ENCODE measurements around the gene MMP25. TPM values are rescaled to one million over a fixed set of nuclear protein-coding genes. Genes with fewer than 3 reads are reported as not detected.
A peak's percentile ranks its signal among the peaks of the same experiment; 100 is the strongest.

The MMP25 gene
- polyA plus RNA-seq, 1 donor (not counting 4 experiments of a cell fraction or from before 2014, with no cell fraction given): 0.09 TPM

DNA sequence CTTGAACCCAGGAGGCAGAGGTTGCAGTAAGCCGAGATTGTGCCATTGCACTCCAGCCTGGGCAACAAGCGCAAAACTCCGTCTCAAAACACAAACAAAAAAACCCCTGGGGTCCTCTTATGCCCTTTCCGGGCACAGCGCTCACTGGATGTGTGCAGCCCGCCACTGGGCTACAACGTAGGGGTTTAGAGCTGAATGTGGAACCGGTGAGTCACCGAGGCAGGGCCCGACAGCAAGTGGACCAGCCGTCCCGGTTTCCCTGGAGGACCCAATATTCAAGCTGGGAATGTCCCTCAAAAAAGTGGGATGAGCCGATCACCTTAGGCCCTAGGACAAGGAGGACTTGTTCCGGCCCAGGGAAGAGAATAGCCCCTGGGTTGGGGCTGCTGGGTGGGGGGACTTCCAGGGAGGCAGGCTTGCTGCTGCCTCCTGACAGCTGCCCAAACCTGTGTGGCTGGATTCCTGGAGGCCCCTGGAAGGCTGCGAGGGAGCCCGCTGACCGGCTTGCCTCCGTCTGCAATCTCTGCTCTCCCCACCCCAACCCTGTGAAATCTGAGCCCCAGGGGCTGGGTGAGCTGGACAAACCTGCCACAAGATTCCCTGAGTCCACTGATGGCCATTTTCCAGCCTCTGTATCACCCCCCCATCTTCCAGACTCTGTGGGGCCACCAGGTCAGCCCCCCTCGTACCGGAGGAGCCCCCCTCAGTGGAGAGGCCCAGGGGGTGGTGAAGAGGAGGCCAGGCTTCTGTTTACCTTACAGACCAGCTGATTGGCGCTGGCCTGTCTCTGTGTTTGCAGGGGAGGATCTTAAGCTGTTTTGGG lies 36.6 kb upstream of the MMP25 start:
- H3K36me3 ChIP-seq (ENCODE audit: control insufficient read depth in 2 of 2, extremely low read depth in 1 of 2, insufficient read depth in 2 of 2, low read length in 2 of 2): no peaks in the 10 kb centered on the region
- H3K9me1 ChIP-seq (ENCODE audit: control insufficient read depth, extremely low read depth, insufficient read depth, low read length): no peaks in the 10 kb centered on the region
- dilution Hi-C loops (cut with MboI; ENCODE audit: extremely low pct_ligation_motif_present, low sequenced_read_pairs): no loop called here
- H3K4me2 ChIP-seq (ENCODE audit: control insufficient read depth, extremely low read depth, insufficient read depth, low read depth, low read length): peak overlapping the region; percentile 10
- H3K4me1 ChIP-seq (ENCODE audit: control insufficient read depth, extremely low read depth, insufficient read depth, low read length): peaks cover 14% of the 10 kb centered on the region
- no peaks in the 10 kb centered on the region for H3K9me3 ChIP-seq (ENCODE audit: control insufficient read depth, low read depth, low read length)
- no peak for TF ChIP-seq EZH2 (IDR thresholded peaks at IDR 0.05; ENCODE audit: low read length)
- TF ChIP-seq, protein P1, sequence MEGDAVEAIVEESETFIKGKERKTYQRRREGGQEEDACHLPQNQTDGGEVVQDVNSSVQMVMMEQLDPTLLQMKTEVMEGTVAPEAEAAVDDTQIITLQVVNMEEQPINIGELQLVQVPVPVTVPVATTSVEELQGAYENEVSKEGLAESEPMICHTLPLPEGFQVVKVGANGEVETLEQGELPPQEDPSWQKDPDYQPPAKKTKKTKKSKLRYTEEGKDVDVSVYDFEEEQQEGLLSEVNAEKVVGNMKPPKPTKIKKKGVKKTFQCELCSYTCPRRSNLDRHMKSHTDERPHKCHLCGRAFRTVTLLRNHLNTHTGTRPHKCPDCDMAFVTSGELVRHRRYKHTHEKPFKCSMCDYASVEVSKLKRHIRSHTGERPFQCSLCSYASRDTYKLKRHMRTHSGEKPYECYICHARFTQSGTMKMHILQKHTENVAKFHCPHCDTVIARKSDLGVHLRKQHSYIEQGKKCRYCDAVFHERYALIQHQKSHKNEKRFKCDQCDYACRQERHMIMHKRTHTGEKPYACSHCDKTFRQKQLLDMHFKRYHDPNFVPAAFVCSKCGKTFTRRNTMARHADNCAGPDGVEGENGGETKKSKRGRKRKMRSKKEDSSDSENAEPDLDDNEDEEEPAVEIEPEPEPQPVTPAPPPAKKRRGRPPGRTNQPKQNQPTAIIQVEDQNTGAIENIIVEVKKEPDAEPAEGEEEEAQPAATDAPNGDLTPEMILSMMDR (optimal IDR thresholded peaks at IDR 0.05 in 1 of 3, IDR thresholded peaks at IDR 0.05 in 1 of 3, conservative IDR thresholded peaks at IDR 0.05 in 1 of 3; ENCODE audit: extremely low read depth in 1 of 3, insufficient read depth in 2 of 3, low read length in 3 of 3): no peak
- H3K27me3 ChIP-seq (ENCODE audit: control insufficient read depth, extremely low read depth, insufficient read depth, low read length): peaks cover 35% of the 10 kb centered on the region
- H3K9ac ChIP-seq (ENCODE audit: control insufficient read depth, extremely low read depth, insufficient read depth, low read length): no peak overlapping the region
- DNase-seq (ENCODE audit: low read depth, low spot score) (no peak), FAIRE-seq (no peak)
- H3K27ac ChIP-seq (ENCODE audit: control insufficient read depth, insufficient read depth, low read length): no peak overlapping the region
- no peaks in the 10 kb centered on the region for H3K79me2 ChIP-seq (ENCODE audit: control insufficient read depth, insufficient read depth, low read length)
- H2AFZ ChIP-seq (ENCODE audit: control insufficient read depth, low read length): no peak overlapping the region
- no peak overlapping the region for H3K4me3 ChIP-seq (ENCODE audit: control insufficient read depth in 2 of 3, extremely low read depth in 1 of 3, insufficient read depth in 2 of 3, low read depth in 1 of 3, low read length in 3 of 3)
- no peaks in the 10 kb centered on the region for H4K20me1 ChIP-seq (ENCODE audit: control insufficient read depth, extremely low read depth, insufficient read depth, low read length)

DNA sequence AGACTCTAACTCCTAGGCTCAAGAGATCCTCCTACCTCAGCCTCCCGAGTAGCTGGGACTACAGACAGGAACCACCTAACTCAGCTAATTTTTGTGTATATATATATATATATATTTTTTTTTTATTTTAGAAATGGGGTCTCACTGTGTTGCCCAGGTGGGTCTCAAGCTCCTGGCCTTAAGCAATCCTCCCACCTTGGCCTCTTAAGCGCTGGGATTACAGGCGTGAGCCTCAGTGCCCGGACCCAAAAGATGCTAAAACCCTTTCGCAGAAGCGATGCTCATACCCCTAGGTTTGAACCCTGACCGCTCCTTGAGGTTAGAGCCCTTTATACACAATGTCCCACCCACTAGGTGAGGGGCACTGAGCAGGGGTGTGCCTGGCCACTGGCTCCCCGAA lies 35.9 kb upstream of the MMP25 start:
- Histone ChIP-seq H3K27me3 (ENCODE audit: control insufficient read depth, extremely low read depth, insufficient read depth, low read length) (peaks cover 35% of the 10 kb centered on the region), H3K79me2 (ENCODE audit: control insufficient read depth, insufficient read depth, low read length) (no peaks in the 10 kb centered on the region), H3K4me1 (ENCODE audit: control insufficient read depth, extremely low read depth, insufficient read depth, low read length) (peaks cover 14% of the 10 kb centered on the region), H2AFZ (ENCODE audit: control insufficient read depth, low read length) (no peak overlapping the region), H3K9me1 (ENCODE audit: control insufficient read depth, extremely low read depth, insufficient read depth, low read length) (no peaks in the 10 kb centered on the region), H3K9ac (ENCODE audit: control insufficient read depth, extremely low read depth, insufficient read depth, low read length) (no peak overlapping the region), H3K4me2 (ENCODE audit: control insufficient read depth, extremely low read depth, insufficient read depth, low read depth, low read length) (no peak overlapping the region), H4K20me1 (ENCODE audit: control insufficient read depth, extremely low read depth, insufficient read depth, low read length) (no peaks in the 10 kb centered on the region), H3K9me3 (ENCODE audit: control insufficient read depth, low read depth, low read length) (no peaks in the 10 kb centered on the region), H3K27ac (ENCODE audit: control insufficient read depth, insufficient read depth, low read length) (no peak overlapping the region), H3K36me3 (ENCODE audit: control insufficient read depth in 2 of 2, extremely low read depth in 1 of 2, insufficient read depth in 2 of 2, low read length in 2 of 2) (no peaks in the 10 kb centered on the region), H3K4me3 (ENCODE audit: control insufficient read depth in 2 of 3, extremely low read depth in 1 of 3, insufficient read depth in 2 of 3, low read depth in 1 of 3, low read length in 3 of 3) (no peak overlapping the region)
- TF ChIP-seq EZH2 (IDR thresholded peaks at IDR 0.05; ENCODE audit: low read length): no peak
- TF ChIP-seq, protein P1 (optimal IDR thresholded peaks at IDR 0.05 in 1 of 3, IDR thresholded peaks at IDR 0.05 in 1 of 3, conservative IDR thresholded peaks at IDR 0.05 in 1 of 3; ENCODE audit: extremely low read depth in 1 of 3, insufficient read depth in 2 of 3, low read length in 3 of 3): no peak
- DNase-seq (ENCODE audit: low read depth, low spot score): no peak
- FAIRE-seq: no peak
- dilution Hi-C loops (cut with MboI; ENCODE audit: extremely low pct_ligation_motif_present, low sequenced_read_pairs): no loop called here

Data from keratinocyte (primary cell).